GM12864 (cell line): Measurements from ENCODE around the gene METTL18.

Experiments
- DNase-seq: peaks from one replicate; pipeline ENCODE4 v3.0.0-alpha.2; 2011; ENCODE audit warnings: low read depth
- H3K4me3 ChIP-seq: 2 replicates; pipeline ENCODE4 v1.5.1; 2011; ENCODE audit warnings: mild to moderate bottlenecking, low read depth, low read length, control low read depth
- CTCF ChIP-seq: IDR thresholded peaks from 2 replicates; pipeline ENCODE4 v1.5.1; 2011; ENCODE audit warnings: low read depth, mild to moderate bottlenecking, moderate library complexity, low read length, control low read depth, inconsistent platforms; ENCODE audit errors: missing control alignments

Gene METTL18

GRCh38 chr1:169786974-169787373 lies 7.7 kb downstream of the METTL18 start:
- no peak for DNase-seq
- TF ChIP-seq CTCF = no peak

GRCh38 chr1:169785267-169785666 lies 9.4 kb downstream of the METTL18 start:
- no peak overlapping the region for H3K4me3 ChIP-seq
- TF ChIP-seq CTCF = no peak
- DNase-seq = no peak

More at GRCh38 chr1:169786974-169787373, 7.7 kb downstream of the METTL18 start:
- H3K4me3 ChIP-seq = no peak overlapping the region

GRCh38 chr1:169784102-169784501 lies 10.6 kb downstream of the METTL18 start:
- TF ChIP-seq CTCF = no peak
- no peak for DNase-seq
- no peak overlapping the region for H3K4me3 ChIP-seq

- no peak for DNase-seq
- no peak for TF ChIP-seq CTCF
- no peak overlapping the region for H3K4me3 ChIP-seq
These were observed 12.1 kb downstream of the METTL18 start for GRCh38 chr1:169782596-169782995.

- no peak overlapping the region for H3K4me3 ChIP-seq
- DNase-seq = no peak
- TF ChIP-seq CTCF = no peak
These were observed 14.7 kb downstream of the METTL18 start for GRCh38 chr1:169779970-169780369.

- H3K4me3 ChIP-seq = no peak overlapping the region
- DNase-seq = no peak
- TF ChIP-seq CTCF = no peak
These were observed 15.6 kb downstream of the METTL18 start for GRCh38 chr1:169779150-169779549.

- no peak for DNase-seq
- TF ChIP-seq CTCF = no peak
- no peak overlapping the region for H3K4me3 ChIP-seq
These were observed 18.3 kb downstream of the METTL18 start for GRCh38 chr1:169776440-169776839.
